Measurements from ENCODE around the gene TMEM225. TPM values are rescaled to one million over a fixed set of nuclear protein-coding genes. Genes with fewer than 3 reads are reported as not detected.
"Not testable (repeated sequence)": the region's sequence is repeated elsewhere in the genome, so short reads cannot be mapped to it uniquely, and the experiment has no call there.

The TMEM225 gene
- total RNA-seq, 1 donor from 2014 or later, result not detected

DNA sequence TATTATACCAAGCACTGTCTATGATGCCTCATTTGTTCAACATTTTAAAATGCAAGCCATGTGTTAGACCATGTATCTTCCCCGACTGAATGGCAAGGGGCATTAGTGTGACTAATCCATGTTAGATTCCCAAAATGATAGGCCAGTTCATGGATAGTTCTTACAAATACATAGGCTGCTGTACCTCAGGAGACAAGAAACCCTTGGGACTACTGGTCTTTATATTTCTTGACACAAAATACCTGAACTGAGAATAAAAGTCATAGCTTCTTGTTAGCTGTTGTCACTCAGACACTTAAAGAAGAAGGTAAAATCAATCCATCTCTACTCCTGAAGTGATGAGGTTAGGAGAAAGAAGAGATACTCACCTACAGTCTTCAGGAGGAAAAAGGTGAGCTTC lies 16.4 kb upstream of the TMEM225 start, which contains the start of gene OR8D4:
Gene OR8D4, plus strand, starts transcription at position 301 of the 400 bp plus-strand sequence. CDS start 4,265 bp downstream, outside the sequence.
- ATAC-seq (no peak), DNase-seq (no peak)
- no peaks in the 10 kb centered on the region for H3K36me3 ChIP-seq
- H3K9me3 ChIP-seq, result no peaks in the 10 kb centered on the region
- intact Hi-C loops (cut with DNase I), result no loop called here
- H3K27ac ChIP-seq, result no peak within 1 kb of the TSS
- H3K27me3 ChIP-seq (ENCODE audit: low read depth), result no peaks in the 10 kb centered on the region
- H3K4me3 ChIP-seq, result no peak within 1 kb of the TSS
- no peaks in the 10 kb centered on the region for H3K4me1 ChIP-seq
- TF ChIP-seq, protein P1, sequence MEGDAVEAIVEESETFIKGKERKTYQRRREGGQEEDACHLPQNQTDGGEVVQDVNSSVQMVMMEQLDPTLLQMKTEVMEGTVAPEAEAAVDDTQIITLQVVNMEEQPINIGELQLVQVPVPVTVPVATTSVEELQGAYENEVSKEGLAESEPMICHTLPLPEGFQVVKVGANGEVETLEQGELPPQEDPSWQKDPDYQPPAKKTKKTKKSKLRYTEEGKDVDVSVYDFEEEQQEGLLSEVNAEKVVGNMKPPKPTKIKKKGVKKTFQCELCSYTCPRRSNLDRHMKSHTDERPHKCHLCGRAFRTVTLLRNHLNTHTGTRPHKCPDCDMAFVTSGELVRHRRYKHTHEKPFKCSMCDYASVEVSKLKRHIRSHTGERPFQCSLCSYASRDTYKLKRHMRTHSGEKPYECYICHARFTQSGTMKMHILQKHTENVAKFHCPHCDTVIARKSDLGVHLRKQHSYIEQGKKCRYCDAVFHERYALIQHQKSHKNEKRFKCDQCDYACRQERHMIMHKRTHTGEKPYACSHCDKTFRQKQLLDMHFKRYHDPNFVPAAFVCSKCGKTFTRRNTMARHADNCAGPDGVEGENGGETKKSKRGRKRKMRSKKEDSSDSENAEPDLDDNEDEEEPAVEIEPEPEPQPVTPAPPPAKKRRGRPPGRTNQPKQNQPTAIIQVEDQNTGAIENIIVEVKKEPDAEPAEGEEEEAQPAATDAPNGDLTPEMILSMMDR (IDR thresholded peaks at IDR 0.05), result no peak

GRCh38 chr11:123899792-123900191 lies 14.3 kb upstream of the TMEM225 start:
- H3K36me3 ChIP-seq, result no peaks in the 10 kb centered on the region
- intact Hi-C loops (cut with DNase I), result no loop called here
- ATAC-seq, result no peak
- no peak overlapping the region for H3K27ac ChIP-seq
- TF ChIP-seq, protein P1 (IDR thresholded peaks at IDR 0.05), result no peak
- no peaks in the 10 kb centered on the region for H3K9me3 ChIP-seq
- H3K27me3 ChIP-seq (ENCODE audit: low read depth), result no peaks in the 10 kb centered on the region
- no peak for DNase-seq
- no peak overlapping the region for H3K4me3 ChIP-seq
- no peaks in the 10 kb centered on the region for H3K4me1 ChIP-seq

GRCh38 chr11:123892031-123892430 lies 6.6 kb upstream of the TMEM225 start:
- no peaks in the 10 kb centered on the region for H3K36me3 ChIP-seq
- no peaks in the 10 kb centered on the region for H3K4me1 ChIP-seq
- TF ChIP-seq, protein P1 (IDR thresholded peaks at IDR 0.05), result no peak
- H3K9me3 ChIP-seq, result no peaks in the 10 kb centered on the region
- DNase-seq (no peak), ATAC-seq (no peak)
- H3K27ac ChIP-seq, result no peak overlapping the region
- intact Hi-C loops (cut with DNase I), result no loop called here
- no peaks in the 10 kb centered on the region for H3K27me3 ChIP-seq (ENCODE audit: low read depth)
- H3K4me3 ChIP-seq, result no peak overlapping the region

- intact Hi-C loops (cut with DNase I), result no loop called here
These were observed 4.6 kb downstream of the TMEM225 start for GRCh38 chr11:123880912-123881311.

DNA sequence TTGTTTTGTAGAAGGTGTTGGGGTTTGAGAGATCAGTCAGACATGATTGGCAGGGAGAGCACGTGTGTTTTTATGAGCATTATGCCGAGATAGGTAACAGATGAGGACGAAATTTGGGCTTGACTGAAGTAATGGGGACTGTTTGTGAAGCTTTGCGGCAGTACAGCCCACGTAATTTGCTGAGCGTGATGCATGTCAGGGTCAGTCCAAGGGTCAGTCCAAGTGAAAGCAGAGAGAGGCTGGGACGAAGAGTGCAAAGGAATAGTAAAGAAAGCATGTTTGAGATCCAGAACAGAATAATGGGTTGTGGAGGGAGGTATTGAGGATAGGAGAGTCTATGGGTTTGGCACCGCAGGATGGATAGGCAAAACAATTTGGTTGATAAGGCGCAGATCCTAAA lies 17.7 kb downstream of the TMEM225 start:
- H3K4me3 ChIP-seq; H3K27me3 ChIP-seq (ENCODE audit: low read depth); ATAC-seq; intact Hi-C loops (cut with DNase I); DNase-seq; H3K4me1 ChIP-seq; H3K36me3 ChIP-seq; H3K27ac ChIP-seq; H3K9me3 ChIP-seq: not testable (repeated sequence)

More at GRCh38 chr11:123880912-123881311, 4.6 kb downstream of the TMEM225 start:
- Histone ChIP-seq H3K27me3 (ENCODE audit: low read depth) (no peaks in the 10 kb centered on the region), H3K4me1 (no peaks in the 10 kb centered on the region), H3K27ac (no peak overlapping the region), H3K9me3 (no peaks in the 10 kb centered on the region), H3K4me3 (no peak overlapping the region), H3K36me3 (no peaks in the 10 kb centered on the region)
- TF ChIP-seq, protein P1 (IDR thresholded peaks at IDR 0.05), result no peak
- DNase-seq (no peak), ATAC-seq (no peak)

- DNase-seq; intact Hi-C loops (cut with DNase I); H3K9me3 ChIP-seq; H3K4me3 ChIP-seq; H3K27ac ChIP-seq; ATAC-seq; H3K27me3 ChIP-seq (ENCODE audit: low read depth); H3K4me1 ChIP-seq; H3K36me3 ChIP-seq: not testable (repeated sequence)
These were observed 20.2 kb downstream of the TMEM225 start for GRCh38 chr11:123865293-123865692.

DNA sequence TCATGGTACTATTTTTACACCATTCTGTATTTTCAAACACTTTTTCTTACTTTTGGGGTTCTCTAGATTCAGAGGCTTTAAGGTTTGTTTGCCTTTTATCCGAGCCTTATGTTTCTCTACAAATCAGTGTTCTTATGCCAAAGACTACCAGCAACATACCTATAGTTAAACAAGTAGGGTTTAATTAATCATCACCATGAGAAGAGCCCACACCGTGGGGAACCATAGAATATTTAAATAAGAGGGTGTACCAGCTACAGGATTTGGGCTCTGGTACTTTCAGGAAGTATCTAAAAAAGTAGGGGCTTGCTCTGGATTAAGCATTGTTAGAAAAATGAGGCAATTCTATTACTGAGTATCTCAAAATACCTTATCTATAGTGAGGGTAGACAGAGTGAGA lies 25.7 kb downstream of the TMEM225 start:
- Histone ChIP-seq H3K27ac (no peak overlapping the region), H3K4me1 (no peaks in the 10 kb centered on the region), H3K36me3 (no peaks in the 10 kb centered on the region), H3K4me3 (no peak overlapping the region), H3K27me3 (ENCODE audit: low read depth) (no peaks in the 10 kb centered on the region), H3K9me3 (no peaks in the 10 kb centered on the region)
- ATAC-seq (no peak), DNase-seq (no peak)
- intact Hi-C loops (cut with DNase I), result no loop called here
- TF ChIP-seq, protein P1 (IDR thresholded peaks at IDR 0.05), result no peak
